Choroid plexus epithelial cell (primary cell): ENCODE results near the gene CCDC106.

ENCODE experiments used
- DNase-seq: peaks from one replicate; pipeline ENCODE4 v3.0.0-alpha.2; 2010; ENCODE audit warnings: low read depth
- H3K4me3 ChIP-seq: 2 replicates; pipeline ENCODE4 v1.5.1; 2011; ENCODE audit warnings: low read depth, mild to moderate bottlenecking, control low read depth, low read length, moderate library complexity
- TF ChIP-seq, protein P1 (sequence below): conservative IDR thresholded peaks from 2 replicates; pipeline ENCODE4 v1.5.1; 2011; ENCODE audit warnings: low read depth, mild to moderate bottlenecking, control low read depth, inconsistent platforms, low read length, moderate library complexity

CCDC106 gene

DNA sequence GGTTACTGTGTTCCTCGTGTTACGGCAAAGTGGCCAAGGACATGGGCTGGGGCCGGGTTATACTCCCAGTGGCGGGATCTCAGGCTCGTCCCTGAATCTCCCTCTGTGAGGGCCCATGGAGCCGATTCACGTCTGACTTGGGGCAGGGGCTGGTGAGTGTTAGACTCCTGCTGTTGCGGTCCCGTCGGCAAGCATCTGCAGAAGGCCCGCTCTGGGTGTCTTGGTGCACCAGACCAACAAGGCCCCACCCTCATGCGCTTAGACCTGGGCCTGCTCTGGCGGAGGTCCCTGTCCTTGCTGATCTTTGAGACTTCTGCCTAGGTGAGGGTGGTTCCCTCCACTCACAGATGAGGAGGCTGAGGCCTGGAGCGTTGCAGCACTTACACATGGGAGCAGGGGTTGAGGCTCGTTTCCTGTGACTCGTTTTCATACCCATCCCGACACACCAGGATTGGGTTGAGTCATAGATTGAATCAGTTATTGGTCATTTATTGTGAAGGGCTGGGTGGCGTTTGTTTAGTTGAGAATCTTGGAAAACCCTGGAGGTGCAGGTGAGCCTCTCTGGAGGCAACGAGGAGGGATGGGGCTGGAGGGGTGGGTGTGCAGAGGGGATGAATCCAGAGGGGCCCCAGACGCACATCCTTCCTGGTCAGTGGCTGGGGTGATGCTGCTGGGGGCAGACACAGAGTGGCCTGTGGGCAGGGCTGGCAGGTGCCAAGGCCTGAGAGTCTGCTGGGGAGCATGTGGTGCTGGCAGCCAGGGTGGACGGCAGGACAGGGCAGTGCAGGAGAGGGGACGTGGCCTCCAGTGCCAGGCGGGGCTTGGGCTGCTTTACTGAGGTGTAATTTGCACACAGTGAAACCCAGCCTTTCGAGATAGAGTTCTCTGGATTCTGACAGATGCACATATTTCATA, 31.6 kb downstream of the CCDC106 start:
- no peak for DNase-seq
- H3K4me3 ChIP-seq: no peak overlapping the region
- TF ChIP-seq, protein P1, sequence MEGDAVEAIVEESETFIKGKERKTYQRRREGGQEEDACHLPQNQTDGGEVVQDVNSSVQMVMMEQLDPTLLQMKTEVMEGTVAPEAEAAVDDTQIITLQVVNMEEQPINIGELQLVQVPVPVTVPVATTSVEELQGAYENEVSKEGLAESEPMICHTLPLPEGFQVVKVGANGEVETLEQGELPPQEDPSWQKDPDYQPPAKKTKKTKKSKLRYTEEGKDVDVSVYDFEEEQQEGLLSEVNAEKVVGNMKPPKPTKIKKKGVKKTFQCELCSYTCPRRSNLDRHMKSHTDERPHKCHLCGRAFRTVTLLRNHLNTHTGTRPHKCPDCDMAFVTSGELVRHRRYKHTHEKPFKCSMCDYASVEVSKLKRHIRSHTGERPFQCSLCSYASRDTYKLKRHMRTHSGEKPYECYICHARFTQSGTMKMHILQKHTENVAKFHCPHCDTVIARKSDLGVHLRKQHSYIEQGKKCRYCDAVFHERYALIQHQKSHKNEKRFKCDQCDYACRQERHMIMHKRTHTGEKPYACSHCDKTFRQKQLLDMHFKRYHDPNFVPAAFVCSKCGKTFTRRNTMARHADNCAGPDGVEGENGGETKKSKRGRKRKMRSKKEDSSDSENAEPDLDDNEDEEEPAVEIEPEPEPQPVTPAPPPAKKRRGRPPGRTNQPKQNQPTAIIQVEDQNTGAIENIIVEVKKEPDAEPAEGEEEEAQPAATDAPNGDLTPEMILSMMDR: no peak

DNA sequence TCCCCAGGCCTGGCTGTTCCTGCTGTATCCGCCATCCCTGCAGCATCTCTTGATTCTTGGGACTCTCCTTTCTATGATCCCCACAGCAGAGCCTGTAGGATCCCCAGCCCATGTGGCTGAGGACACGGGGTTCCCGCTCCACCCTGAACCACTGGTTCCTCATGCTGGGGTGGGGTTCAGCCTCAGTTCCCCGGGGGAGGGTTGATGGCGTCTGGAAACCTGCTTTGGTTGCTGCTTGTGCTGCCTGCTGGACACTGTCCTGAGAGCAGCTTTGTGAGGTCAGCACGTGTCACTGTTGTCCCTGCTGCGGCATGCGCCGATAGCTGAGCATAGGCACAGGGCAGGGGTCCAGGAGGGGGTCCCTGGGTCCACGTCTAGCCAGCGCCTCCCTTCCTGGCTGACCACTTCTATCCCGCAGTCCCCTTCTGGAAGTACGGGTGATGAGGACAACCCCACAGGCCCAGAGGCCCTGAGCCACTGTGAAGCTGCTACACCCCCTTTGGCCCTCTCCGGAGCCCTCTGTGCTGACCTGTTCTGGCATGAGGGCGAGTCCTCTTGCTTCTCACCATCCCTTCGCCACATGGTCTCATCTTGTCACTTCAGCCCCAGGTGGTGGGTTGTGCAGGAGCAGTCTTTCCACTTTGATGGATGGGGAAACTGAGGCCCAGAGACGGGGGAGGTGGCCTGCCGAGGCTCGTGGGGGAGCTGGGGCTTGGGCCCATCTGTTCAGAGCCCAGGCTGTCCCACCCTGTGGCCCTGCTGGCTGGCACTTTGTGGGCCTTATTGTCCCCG, 32.5 kb downstream of the CCDC106 start:
- TF ChIP-seq, protein P1: no peak
- no peak overlapping the region for H3K4me3 ChIP-seq
- DNase-seq: no peak

DNA sequence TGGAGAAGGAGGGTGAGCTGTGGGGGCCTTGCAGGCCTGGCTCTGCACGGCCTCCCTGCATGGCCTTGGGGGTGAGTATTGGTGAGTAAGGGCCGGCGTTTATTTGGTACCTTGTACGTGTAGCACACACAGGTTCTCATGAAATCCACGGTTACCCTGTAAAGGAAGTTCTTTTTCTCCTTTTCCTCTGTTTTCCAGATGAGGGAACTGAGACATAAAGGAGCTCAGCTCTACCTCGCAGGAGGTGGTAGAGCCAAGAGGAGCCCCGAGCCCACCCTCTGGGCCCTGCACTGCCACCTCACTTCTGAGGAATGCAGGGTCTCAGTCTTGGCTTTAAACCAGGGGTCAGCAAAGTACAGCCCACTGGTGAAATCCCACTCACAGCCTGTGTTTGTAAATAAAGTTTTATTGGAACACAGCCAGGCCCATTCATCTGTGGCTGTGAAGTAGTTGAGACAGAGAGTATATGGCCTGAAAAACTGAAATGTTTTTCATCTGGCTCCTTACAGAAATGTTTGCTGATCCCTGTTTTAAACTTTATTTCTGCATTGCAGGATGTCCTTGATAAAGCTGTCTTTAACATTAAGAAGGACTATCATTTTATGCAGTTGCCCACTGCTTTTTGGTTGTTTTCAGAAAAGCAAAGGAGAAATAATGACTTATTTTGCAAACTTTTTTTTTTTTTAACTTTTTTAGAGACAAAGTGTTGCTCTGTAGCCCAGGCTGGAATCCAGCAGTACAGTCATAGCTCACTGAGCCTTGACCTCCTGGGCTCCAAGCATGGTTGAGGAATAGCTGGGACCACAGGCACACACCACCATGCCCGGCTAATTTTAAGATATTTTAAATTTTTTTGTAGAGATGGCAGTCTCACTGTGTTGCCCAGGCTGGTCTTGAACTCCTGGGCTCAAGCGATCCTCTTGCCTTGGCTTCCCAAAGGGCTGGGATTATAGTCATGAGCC, 33.4 kb downstream of the CCDC106 start:
- TF ChIP-seq, protein P1: no peak
- H3K4me3 ChIP-seq: no peak overlapping the region
- peak; percentile 59 for DNase-seq

DNA sequence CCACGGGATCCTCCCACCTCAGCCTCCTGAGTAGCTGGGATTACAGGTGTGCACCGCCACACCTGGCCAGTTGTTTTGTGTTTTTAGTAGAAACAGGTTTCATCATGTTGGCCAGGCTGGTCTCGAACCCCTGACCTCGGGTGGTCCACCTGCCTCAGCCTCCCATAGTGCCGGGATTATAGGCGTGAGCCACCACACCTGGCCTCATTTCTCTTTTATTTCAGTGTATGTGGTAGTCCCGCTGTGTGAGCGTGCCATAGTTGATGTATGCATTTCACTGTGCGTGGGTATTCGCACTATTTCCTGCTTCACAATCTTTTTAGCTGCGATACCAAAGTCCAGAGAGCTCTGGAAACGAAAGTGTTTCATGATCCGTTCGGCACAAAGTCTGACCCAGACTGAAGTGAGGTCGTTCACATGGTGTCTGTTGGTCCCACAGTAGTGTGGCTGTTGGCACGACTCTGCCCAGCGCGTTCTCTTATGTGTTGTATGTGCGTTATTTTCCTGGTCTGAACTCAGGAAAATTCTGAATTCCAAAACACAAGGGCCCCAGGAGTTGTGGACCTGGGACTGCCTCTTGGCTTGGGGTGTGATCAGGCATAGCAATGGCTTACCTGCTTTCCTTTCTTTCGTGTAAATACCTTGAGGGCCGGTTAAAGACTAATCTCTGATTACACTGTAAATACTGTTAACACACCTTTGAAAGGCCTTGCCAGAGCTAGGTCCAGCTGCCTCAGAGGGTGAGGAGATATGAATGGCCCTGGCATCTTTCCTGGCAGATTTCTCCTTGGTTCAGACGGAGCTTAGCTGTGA, 35.6 kb downstream of the CCDC106 start:
- H3K4me3 ChIP-seq: no peak overlapping the region
- DNase-seq: no peak
- TF ChIP-seq, protein P1: no peak

DNA sequence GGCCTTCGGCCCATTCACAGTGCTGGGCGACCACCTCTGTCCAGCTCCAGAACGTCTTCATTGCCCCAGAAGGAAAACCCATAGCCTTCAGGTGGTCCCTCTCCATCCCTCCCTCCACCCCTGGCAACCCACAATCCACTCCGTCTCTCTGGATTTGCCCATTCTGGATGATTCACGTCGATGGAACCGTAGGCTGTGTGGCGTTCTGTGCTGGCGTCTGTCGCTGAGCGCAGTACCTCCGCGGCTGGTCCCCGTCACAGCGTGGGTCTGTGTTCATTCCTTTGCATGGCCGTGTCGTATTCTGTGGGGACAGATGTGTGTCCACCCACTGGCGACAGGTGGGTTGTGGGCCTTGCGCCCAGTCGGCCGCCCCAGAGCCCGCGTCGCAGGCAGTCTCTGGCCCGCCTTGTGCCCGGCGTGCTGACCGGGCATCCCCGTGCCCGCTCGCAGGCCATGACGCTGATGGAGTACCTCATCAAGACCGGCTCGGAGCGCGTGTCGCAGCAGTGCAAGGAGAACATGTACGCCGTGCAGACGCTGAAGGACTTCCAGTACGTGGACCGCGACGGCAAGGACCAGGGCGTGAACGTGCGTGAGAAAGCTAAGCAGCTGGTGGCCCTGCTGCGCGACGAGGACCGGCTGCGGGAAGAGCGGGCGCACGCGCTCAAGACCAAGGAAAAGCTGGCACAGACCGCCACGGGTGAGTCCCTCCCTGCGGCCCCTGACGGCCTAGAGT, 37.1 kb downstream of the CCDC106 start:
- no peak for DNase-seq
- TF ChIP-seq, protein P1: no peak
- no peak overlapping the region for H3K4me3 ChIP-seq
